Neural progenitor cell (in vitro differentiated cells): ENCODE measurements around the gene METTL16. TPM values are rescaled to one million over a fixed set of nuclear protein-coding genes. Genes with fewer than 3 reads are reported as not detected.

ENCODE experiments used
- DNase-seq: peaks from one replicate; pipeline ENCODE4 v3.0.0-alpha.2; 2016; ENCODE audit warnings: low spot score
- H2AFZ ChIP-seq: fragments of 200-600 bp; sonication (generic); replicated peaks from 2 replicates; pipeline ENCODE4 v1.6.1; 2016; ENCODE audit warnings: antibody characterized with exemption
- H3F3A ChIP-seq: fragments of 200-600 bp; sonication (generic); 2 replicates; pipeline ENCODE4 v1.6.1; 2016; ENCODE audit warnings: antibody characterized with exemption, low read depth
- H3K27ac ChIP-seq: fragments of 200-600 bp; sonication (generic); 2 replicates; pipeline ENCODE4 v1.5.1; 2016; ENCODE audit warnings: mild to moderate bottlenecking
- H3K27me3 ChIP-seq: fragments of 200-600 bp; sonication (generic); 2 replicates; pipeline ENCODE4 v1.6.1; 2016; ENCODE audit warnings: mild to moderate bottlenecking, moderate library complexity
- H3K36me3 ChIP-seq: fragments of 200-600 bp; sonication (generic); 2 replicates; pipeline ENCODE4 v1.5.1; 2016
- H3K4me1 ChIP-seq: fragments of 200-600 bp; sonication (generic); 2 replicates; pipeline ENCODE4 v1.6.1; 2016; ENCODE audit warnings: mixed run types
- H3K4me2 ChIP-seq: fragments of 200-600 bp; sonication (generic); 2 replicates; pipeline ENCODE4 v1.6.1; 2016
- H3K4me3 ChIP-seq: fragments of 200-600 bp; sonication (generic); 2 replicates; pipeline ENCODE4 v1.5.1; 2016
- H3K79me2 ChIP-seq: fragments of 200-600 bp; sonication (generic); 2 replicates; pipeline ENCODE4 v1.6.1; 2016; ENCODE audit warnings: low read depth
- H3K9ac ChIP-seq: fragments of 200-600 bp; sonication (generic); 2 replicates; pipeline ENCODE4 v1.6.1; 2016
- H3K9me3 ChIP-seq: fragments of 200-600 bp; sonication (generic); 2 replicates; pipeline ENCODE4 v1.5.1; 2016; ENCODE audit warnings: low read depth
- H4K20me1 ChIP-seq: fragments of 200-600 bp; sonication (generic); 2 replicates; pipeline ENCODE4 v1.6.1; 2016; ENCODE audit warnings: low read depth
- H3K27ac Mint-ChIP-seq: 3 replicates; pipeline ENCODE4 v1.8.0; 2021; ENCODE audit warnings: mixed read lengths
- H3K27me3 Mint-ChIP-seq: 2 replicates; pipeline ENCODE4 v1.8.0; 2022; ENCODE audit warnings: low read depth, mild to moderate bottlenecking, inconsistent platforms, moderate library complexity, mixed read lengths; ENCODE audit not compliant: insufficient read depth
- H3K36me3 Mint-ChIP-seq: 3 replicates; pipeline ENCODE4 v1.8.0; 2021; ENCODE audit warnings: mixed read lengths
- H3K4me1 Mint-ChIP-seq: 3 replicates; pipeline ENCODE4 v1.8.0; 2021; ENCODE audit warnings: mixed read lengths
- H3K4me3 Mint-ChIP-seq: 3 replicates; pipeline ENCODE4 v1.8.0; 2021; ENCODE audit warnings: mild to moderate bottlenecking, moderate library complexity, mixed read lengths
- H3K9me3 Mint-ChIP-seq: 3 replicates; pipeline ENCODE4 v1.8.0; 2020; ENCODE audit warnings: mixed read lengths
- CTCF ChIP-seq: fragments of 200-600 bp; sonication (generic); IDR thresholded peaks from 2 replicates; pipeline ENCODE4 v1.5.1; 2017; ENCODE audit warnings: antibody characterized with exemption, mild to moderate bottlenecking
- EZH2 ChIP-seq: fragments of 200-600 bp; sonication (generic); IDR thresholded peaks from 2 replicates; pipeline ENCODE4 v1.6.1; 2017; ENCODE audit warnings: antibody characterized with exemption, mild to moderate bottlenecking, moderate library complexity
- EZH2phosphoT487 ChIP-seq: fragments of 200-600 bp; sonication (generic); IDR thresholded peaks from 2 replicates; pipeline ENCODE4 v1.6.1; 2017; ENCODE audit warnings: antibody characterized with exemption
- total RNA-seq: library from RNA; depleted of rRNA; stranded (reverse); fragments of >200 nt; gene quantifications from 2 replicates; pipeline ENCODE4 v1.2.3, GENCODE V29; 2015; ENCODE audit warnings: low replicate concordance

METTL16 gene
- total RNA-seq, 1 donor from 2014 or later: 40.0 TPM

GRCh38 chr17:2386400-2387085 lies 125.1 kb downstream of the METTL16 start:
- H3K27ac ChIP-seq: no peak overlapping the region

DNA sequence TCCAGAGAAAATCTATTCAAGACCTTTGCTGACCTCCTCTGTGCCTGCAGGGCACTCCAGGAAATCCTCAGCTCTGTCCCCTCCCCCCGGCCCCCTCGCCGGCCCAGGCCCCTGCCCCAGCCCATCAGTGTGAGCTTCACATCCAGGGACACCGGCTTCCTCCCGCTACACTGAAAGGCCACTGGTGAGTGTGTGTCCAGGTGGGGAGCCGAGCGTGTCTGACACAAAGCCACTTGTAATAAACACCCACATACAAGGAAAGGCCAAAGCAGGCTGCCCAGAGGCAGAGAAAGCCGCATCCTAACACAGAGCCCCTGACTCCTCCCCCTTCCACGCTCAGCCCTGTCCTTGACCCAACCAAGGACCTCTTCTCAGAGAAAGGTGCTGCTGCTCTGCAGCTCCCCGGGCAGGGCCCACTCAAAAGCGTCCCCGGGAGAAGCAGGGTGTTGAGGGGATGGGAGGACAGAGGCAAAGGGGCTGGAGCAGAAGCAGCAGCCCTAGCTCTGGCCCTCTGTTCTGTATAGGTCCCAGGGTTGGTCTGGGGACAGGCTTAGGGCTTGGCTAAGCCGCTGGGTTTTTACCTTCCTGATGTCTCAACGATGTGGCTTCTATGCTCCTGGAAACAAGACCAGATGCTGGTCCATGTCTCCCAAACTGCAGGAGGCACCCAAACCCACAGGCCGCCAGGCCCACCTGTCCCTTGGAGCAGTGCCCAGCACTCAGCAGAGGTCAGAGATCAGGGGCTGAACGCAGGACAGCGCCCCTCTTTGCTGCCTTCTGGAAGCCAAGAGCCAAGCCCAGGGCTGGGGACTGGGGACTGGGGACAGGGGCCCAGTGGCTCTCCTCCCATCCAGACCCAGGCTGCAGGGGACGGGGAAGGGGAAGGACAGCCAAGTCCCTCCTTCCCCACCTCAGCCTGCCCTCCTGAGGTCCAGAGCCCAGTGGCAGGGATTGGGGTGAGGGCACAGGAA lies 126.2 kb downstream of the METTL16 start:
- Mint-ChIP-seq H3K4me3 (no peak overlapping the region), H3K4me1 (peaks cover 63% of the 10 kb centered on the region), H3K27me3 (peaks cover 5% of the 10 kb centered on the region), H3K27ac (no peak overlapping the region), H3K9me3 (no peaks in the 10 kb centered on the region), H3K36me3 (peaks cover 12% of the 10 kb centered on the region)
- H3K79me2 ChIP-seq: peaks cover 4% of the 10 kb centered on the region
- TF ChIP-seq EZH2 (no peak), CTCF (no peak)
- H3K9ac ChIP-seq: no peak overlapping the region
- H3K9me3 ChIP-seq: no peaks in the 10 kb centered on the region
- no peaks in the 10 kb centered on the region for H3K27me3 ChIP-seq
- H4K20me1 ChIP-seq: peaks cover 17% of the 10 kb centered on the region
- no peak overlapping the region for H2AFZ ChIP-seq
- no peak overlapping the region for H3K4me3 ChIP-seq
- H3K4me1 ChIP-seq: peaks cover 11% of the 10 kb centered on the region
- DNase-seq: no peak
- peaks cover 20% of the 10 kb centered on the region for H3F3A ChIP-seq
- no peaks in the 10 kb centered on the region for H3K36me3 ChIP-seq
- peak overlapping the region; percentile 53 for H3K27ac ChIP-seq
- peak overlapping the region; percentile 42 for H3K4me2 ChIP-seq

More at GRCh38 chr17:2386400-2387085, 125.1 kb downstream of the METTL16 start:
- H3K27ac Mint-ChIP-seq: no peak overlapping the region
- no peak for DNase-seq
- TF ChIP-seq EZH2 (no peak), CTCF (no peak), EZH2phosphoT487 (no peak)
- no peaks in the 10 kb centered on the region for H3K9me3 Mint-ChIP-seq
- H3K36me3 Mint-ChIP-seq: peaks cover 10% of the 10 kb centered on the region
- Histone ChIP-seq H3K4me3 (no peak overlapping the region), H3K4me2 (no peak overlapping the region), H3K27me3 (no peaks in the 10 kb centered on the region), H3K36me3 (no peaks in the 10 kb centered on the region), H3K79me2 (peaks cover 9% of the 10 kb centered on the region), H3K9ac (no peak overlapping the region), H3K4me1 (peaks cover 11% of the 10 kb centered on the region), H2AFZ (no peak overlapping the region), H3F3A (peaks cover 21% of the 10 kb centered on the region), H4K20me1 (peaks cover 23% of the 10 kb centered on the region), H3K9me3 (no peaks in the 10 kb centered on the region)
- H3K4me3 Mint-ChIP-seq: no peak overlapping the region
- peaks cover 69% of the 10 kb centered on the region for H3K4me1 Mint-ChIP-seq
- peaks cover 6% of the 10 kb centered on the region for H3K27me3 Mint-ChIP-seq

DNA sequence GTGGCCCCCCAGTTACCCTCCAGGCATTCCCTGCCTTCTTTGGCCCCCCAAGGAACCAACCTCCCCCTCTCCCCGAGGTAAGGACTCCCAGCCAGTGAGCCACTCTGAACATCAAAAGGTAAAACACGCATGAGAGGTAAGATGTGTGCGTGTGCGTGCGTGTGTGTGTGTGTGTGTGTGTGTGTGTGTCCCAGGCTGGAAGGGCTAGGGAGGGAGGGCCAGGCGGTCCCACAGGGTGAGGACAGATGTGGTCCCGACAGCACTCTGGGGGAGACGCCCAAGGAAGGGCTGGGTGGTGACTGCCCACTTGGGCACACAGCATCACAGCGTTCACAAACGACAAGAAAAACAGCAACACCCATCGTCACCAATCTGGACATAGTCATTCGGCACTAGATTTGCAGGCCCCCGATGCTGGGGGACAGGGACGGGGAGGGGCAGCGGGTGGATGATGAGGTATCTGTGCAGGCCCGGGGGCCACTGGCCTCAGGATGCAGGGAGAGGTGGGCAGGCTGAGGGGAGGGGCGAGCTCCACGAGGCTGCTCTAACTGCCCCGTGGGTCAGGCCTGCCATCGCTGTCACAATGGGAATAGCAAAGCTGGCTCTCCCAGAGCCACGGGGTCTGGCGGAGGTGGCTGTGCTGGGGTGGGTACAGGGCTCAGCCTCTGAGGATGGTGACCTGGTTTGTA lies 127.1 kb downstream of the METTL16 start:
- H4K20me1 ChIP-seq: peaks cover 17% of the 10 kb centered on the region
- H3K27ac Mint-ChIP-seq: peak overlapping the region; percentile 87
- H3K27me3 ChIP-seq: no peaks in the 10 kb centered on the region
- no peak overlapping the region for H3K9ac ChIP-seq
- H3K9me3 Mint-ChIP-seq: no peaks in the 10 kb centered on the region
- peaks cover 11% of the 10 kb centered on the region for H3K4me1 ChIP-seq
- no peak overlapping the region for H3K4me3 ChIP-seq
- TF ChIP-seq EZH2phosphoT487 (no peak), CTCF (no peak), EZH2 (no peak)
- H3K4me1 Mint-ChIP-seq: peaks cover 53% of the 10 kb centered on the region
- H3K36me3 ChIP-seq: no peaks in the 10 kb centered on the region
- peaks cover 20% of the 10 kb centered on the region for H3F3A ChIP-seq
- peaks cover 4% of the 10 kb centered on the region for H3K79me2 ChIP-seq
- H3K27me3 Mint-ChIP-seq: peaks cover 5% of the 10 kb centered on the region
- peak overlapping the region; percentile 42 for H3K4me2 ChIP-seq
- no peak for DNase-seq
- H3K27ac ChIP-seq: peak overlapping the region; percentile 27
- no peaks in the 10 kb centered on the region for H3K9me3 ChIP-seq
- H3K4me3 Mint-ChIP-seq: peak overlapping the region; percentile 67
- peaks cover 12% of the 10 kb centered on the region for H3K36me3 Mint-ChIP-seq
- H2AFZ ChIP-seq: no peak overlapping the region
